GM23248 (cell line): ENCODE data around the gene AGAP2.

ENCODE experiments used
- EZH2 ChIP-seq: fragments of 200-600 bp; sonication (generic); IDR thresholded peaks from 2 replicates; pipeline ENCODE4 v1.6.1; 2018; ENCODE audit warnings: antibody characterized with exemption, mild to moderate bottlenecking; ENCODE audit not compliant: insufficient read depth, poor library complexity, severe bottlenecking
- EZH2phosphoT487 ChIP-seq: fragments of 200-600 bp; sonication (generic); IDR thresholded peaks from 2 replicates; pipeline ENCODE4 v1.6.1; 2018; ENCODE audit warnings: antibody characterized with exemption, moderate library complexity, mild to moderate bottlenecking, low read depth; ENCODE audit not compliant: insufficient read depth

DNA sequence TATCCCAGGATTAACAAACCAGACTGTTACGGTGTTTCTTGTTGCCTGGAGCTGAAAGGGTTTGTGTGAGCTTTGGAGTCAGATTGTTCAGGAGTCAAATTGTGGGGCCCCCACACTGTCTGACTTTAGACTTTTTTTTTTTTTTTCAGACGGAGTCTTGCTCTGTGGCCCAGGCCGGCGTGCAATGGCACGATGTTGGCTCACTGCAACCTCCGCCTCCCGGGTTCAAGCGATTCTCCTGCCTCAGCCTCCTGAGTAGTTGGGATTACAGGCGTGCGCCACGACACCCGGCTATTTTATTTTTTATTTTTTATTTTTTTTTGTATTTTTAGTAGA is 44.9 kb upstream of the AGAP2 start:
- TF ChIP-seq EZH2phosphoT487 (no peak), EZH2 (no peak)
